H9 (cell line): ENCODE data around the gene UQCR11. TPM values are rescaled to one million over a fixed set of nuclear protein-coding genes. Genes with fewer than 3 reads are reported as not detected.

Source experiments
- DNase-seq: peaks from one replicate; pipeline ENCODE4 v3.0.0-alpha.2; 2017
- H2AFZ ChIP-seq: one replicate; pipeline ENCODE4 v1.6.1; 2013; ENCODE audit warnings: mild to moderate bottlenecking, low read length, control low read depth, moderate library complexity
- H2AK5ac ChIP-seq: 2 replicates; pipeline ENCODE4 v1.6.1; 2013; ENCODE audit warnings: low read length, control low read depth, mixed read lengths; ENCODE audit not compliant: insufficient read length
- H2BK120ac ChIP-seq: one replicate; pipeline ENCODE4 v1.6.1; 2013; ENCODE audit warnings: low read depth, mild to moderate bottlenecking, low read length, control low read depth, inconsistent platforms; ENCODE audit not compliant: poor library complexity, severe bottlenecking
- H2BK12ac ChIP-seq: 2 replicates; pipeline ENCODE4 v1.6.1; 2013; ENCODE audit warnings: low read length, control low read depth, mixed read lengths, low read depth; ENCODE audit not compliant: insufficient read length
- H2BK15ac ChIP-seq: 2 replicates; pipeline ENCODE4 v1.6.1; 2013; ENCODE audit warnings: low read depth, low read length, control low read depth
- H2BK20ac ChIP-seq: one replicate; pipeline ENCODE4 v1.6.1; 2013; ENCODE audit warnings: low read depth, mild to moderate bottlenecking, low read length, control low read depth, inconsistent platforms; ENCODE audit not compliant: poor library complexity, severe bottlenecking
- H2BK5ac ChIP-seq: 2 replicates; pipeline ENCODE4 v1.6.1; 2013; ENCODE audit warnings: low read length, control low read depth, mixed read lengths; ENCODE audit not compliant: insufficient read length
- H3K14ac ChIP-seq: 2 replicates; pipeline ENCODE4 v1.6.1; 2013; ENCODE audit warnings: low read length, control low read depth; ENCODE audit not compliant: insufficient read depth
- H3K18ac ChIP-seq: 2 replicates; pipeline ENCODE4 v1.6.1; 2013; ENCODE audit warnings: low read depth, mild to moderate bottlenecking, mixed read lengths, low read length, control low read depth; ENCODE audit not compliant: insufficient read length
- H3K23ac ChIP-seq: 2 replicates; pipeline ENCODE4 v1.6.1; 2013; ENCODE audit warnings: low read length, control low read depth, mixed read lengths, low read depth; ENCODE audit not compliant: insufficient read length
- H3K23me2 ChIP-seq: 2 replicates; pipeline ENCODE4 v1.6.1; 2013; ENCODE audit warnings: low read depth, mild to moderate bottlenecking, mixed read lengths, low read length, control low read depth; ENCODE audit not compliant: insufficient read length, poor library complexity, severe bottlenecking
- H3K27ac ChIP-seq: 2 replicates; pipeline ENCODE4 v1.5.1; 2013; ENCODE audit warnings: low read length, control low read depth, mixed read lengths, low read depth; ENCODE audit not compliant: insufficient read length
- H3K27me3 ChIP-seq: 2 replicates; pipeline ENCODE4 v1.6.1; 2013; ENCODE audit warnings: low read length, control low read depth, inconsistent platforms; ENCODE audit not compliant: insufficient read depth
- H3K4ac ChIP-seq: 2 replicates; pipeline ENCODE4 v1.6.1; 2013; ENCODE audit warnings: low read depth, mild to moderate bottlenecking, control low read depth, inconsistent platforms, low read length, moderate library complexity
- H3K4me1 ChIP-seq: 2 replicates; pipeline ENCODE4 v1.6.1; 2013; ENCODE audit warnings: low read length, control low read depth, inconsistent platforms; ENCODE audit not compliant: insufficient read depth
- H3K4me2 ChIP-seq: 2 replicates; pipeline ENCODE4 v1.6.1; 2013; ENCODE audit warnings: low read length, control low read depth, mixed read lengths; ENCODE audit not compliant: insufficient read length, insufficient read depth
- H3K56ac ChIP-seq: 2 replicates; pipeline ENCODE4 v1.6.1; 2013; ENCODE audit warnings: low read depth, mild to moderate bottlenecking, mixed read lengths, low read length, control low read depth; ENCODE audit not compliant: insufficient read length
- H3K79me1 ChIP-seq: 2 replicates; pipeline ENCODE4 v1.6.1; 2013; ENCODE audit warnings: low read depth, mild to moderate bottlenecking, moderate library complexity, low read length, control low read depth, inconsistent platforms; ENCODE audit not compliant: insufficient read depth, poor library complexity, severe bottlenecking
- H3K79me2 ChIP-seq: 2 replicates; pipeline ENCODE4 v1.6.1; 2013; ENCODE audit warnings: low read length, control low read depth, inconsistent platforms; ENCODE audit not compliant: insufficient read depth
- H3K9ac ChIP-seq: 2 replicates; pipeline ENCODE4 v1.6.1; 2013; ENCODE audit warnings: low read length, control low read depth, mixed read lengths; ENCODE audit not compliant: insufficient read length; ENCODE audit errors: extremely low read depth
- H3K9me3 ChIP-seq: one replicate; pipeline ENCODE4 v1.6.1; 2013; ENCODE audit warnings: low read depth, low read length, inconsistent platforms; ENCODE audit not compliant: control insufficient read depth
- H3T11ph ChIP-seq: one replicate; pipeline ENCODE4 v1.6.1; 2013; ENCODE audit warnings: mild to moderate bottlenecking, low read length, control low read depth, inconsistent platforms
- H4K20me1 ChIP-seq: one replicate; pipeline ENCODE4 v1.6.1; 2013; ENCODE audit not compliant: control insufficient read depth, insufficient read length, insufficient read depth
- H4K5ac ChIP-seq: 2 replicates; pipeline ENCODE4 v1.6.1; 2013; ENCODE audit warnings: low read depth, mild to moderate bottlenecking, mixed read lengths, low read length, control low read depth; ENCODE audit not compliant: insufficient read length
- H4K8ac ChIP-seq: replicated peaks from 2 replicates; pipeline ENCODE4 v1.6.1; 2013; ENCODE audit warnings: low read length, control low read depth, mixed read lengths, low read depth; ENCODE audit not compliant: insufficient read length
- H4K91ac ChIP-seq: 2 replicates; pipeline ENCODE4 v1.6.1; 2013; ENCODE audit warnings: low read depth, mild to moderate bottlenecking, moderate library complexity, mixed read lengths, low read length, control low read depth; ENCODE audit not compliant: insufficient read length
- H3K27ac Mint-ChIP-seq, 3 experiments: 2 replicates in 2 of 3; 3 replicates in 1 of 3; pipeline ENCODE4 v1.8.0; 2020 to 2021; ENCODE audit warnings: mixed read lengths in 3 of 3, mild to moderate bottlenecking in 1 of 3, moderate library complexity in 1 of 3
- H3K27me3 Mint-ChIP-seq: 2 replicates; pipeline ENCODE4 v1.8.0; 2021; ENCODE audit warnings: low read depth, mild to moderate bottlenecking, moderate library complexity, mixed read lengths
- H3K36me3 Mint-ChIP-seq, 3 experiments: 2 replicates in 2 of 3; 3 replicates in 1 of 3; pipeline ENCODE4 v1.8.0; 2020 to 2021; ENCODE audit warnings: low read depth in 3 of 3, mixed read lengths in 3 of 3; ENCODE audit not compliant: insufficient read depth in 1 of 3
- H3K4me1 Mint-ChIP-seq, 2 experiments: 2 replicates each; pipeline ENCODE4 v1.8.0; 2020; ENCODE audit warnings: mixed read lengths in 2 of 2
- H3K4me3 Mint-ChIP-seq, 2 experiments: 2 replicates in 1 of 2; 3 replicates in 1 of 2; pipeline ENCODE4 v1.8.0; 2020 to 2021; ENCODE audit warnings: mild to moderate bottlenecking in 2 of 2, mixed read lengths in 2 of 2, moderate library complexity in 1 of 2
- H3K9me3 Mint-ChIP-seq, 2 experiments: 2 replicates in 1 of 2; 3 replicates in 1 of 2; pipeline ENCODE4 v1.8.0; 2020; ENCODE audit warnings: mild to moderate bottlenecking in 2 of 2, mixed read lengths in 2 of 2, moderate library complexity in 1 of 2
- WGBS: extraction: QIAGEN DNeasy Blood & Tissue Kit; methylation state at CpG from one replicate; pipeline ENCODE4 v1.1.7; 2013; ENCODE audit warnings: missing lambda C conversion rate, low lambda C conversion rate, mixed read lengths; ENCODE audit not compliant: insufficient read length; ENCODE audit errors: extremely low coverage; 5-methylcytosine and 5-hydroxymethylcytosine counted together
- total RNA-seq: library from RNA; stranded (reverse); gene quantifications from 2 replicates; pipeline ENCODE4 v1.2.1, GENCODE V29; 2021
- TF ChIP-seq, protein P1 (sequence below): fragments of 200-600 bp; sonication (generic); conservative IDR thresholded peaks from 3 replicates; pipeline ENCODE4 v1.8.0; 2021; ENCODE audit warnings: antibody characterized with exemption, mild to moderate bottlenecking

The UQCR11 gene
- total RNA-seq, 1 experiment from 2014 or later, result 174 TPM

- Histone ChIP-seq H4K5ac (no peak overlapping the region), H2AK5ac (no peak overlapping the region), H3K27me3 (no peaks in the 10 kb centered on the region), H3K4me2 (no peak overlapping the region), H3T11ph (no peak overlapping the region), H3K79me1 (peaks cover 3% of the 10 kb centered on the region), H4K20me1 (no peaks in the 10 kb centered on the region), H3K23me2 (peaks cover 9% of the 10 kb centered on the region), H3K9me3 (no peaks in the 10 kb centered on the region), H3K56ac (no peak overlapping the region), H4K8ac (no peak overlapping the region), H3K4ac (no peak overlapping the region), H3K79me2 (peaks cover 9% of the 10 kb centered on the region; the same call in 1 of the 2 replicates), H2AFZ (no peak overlapping the region), H3K9ac (no peak overlapping the region), H3K18ac (no peak overlapping the region), H4K91ac (no peak overlapping the region), H2BK15ac (no peak overlapping the region), H3K23ac (no peak overlapping the region), H3K14ac (no peak overlapping the region), H2BK20ac (no peak overlapping the region), H3K4me1 (no peaks in the 10 kb centered on the region), H2BK5ac (no peak overlapping the region), H2BK12ac (no peak overlapping the region), H2BK120ac (no peak overlapping the region), H3K27ac (no peak overlapping the region)
- DNase-seq, result no peak
- Mint-ChIP-seq H3K9me3 (peaks cover 0 to 2% of the 10 kb centered on the region in 2 experiments; a peak in 2 of 5 replicates), H3K4me1 (peaks cover 13 to 31% of the 10 kb centered on the region in 2 experiments), H3K27me3 (peaks cover 18% of the 10 kb centered on the region), H3K36me3 (peaks cover 8 to 17% (median 9%) of the 10 kb centered on the region in 3 experiments), H3K27ac (no peak overlapping the region), H3K4me3 (peak overlapping the region; percentile 48 to 74; a peak in 4 of 5 replicates)
- TF ChIP-seq, protein P1, sequence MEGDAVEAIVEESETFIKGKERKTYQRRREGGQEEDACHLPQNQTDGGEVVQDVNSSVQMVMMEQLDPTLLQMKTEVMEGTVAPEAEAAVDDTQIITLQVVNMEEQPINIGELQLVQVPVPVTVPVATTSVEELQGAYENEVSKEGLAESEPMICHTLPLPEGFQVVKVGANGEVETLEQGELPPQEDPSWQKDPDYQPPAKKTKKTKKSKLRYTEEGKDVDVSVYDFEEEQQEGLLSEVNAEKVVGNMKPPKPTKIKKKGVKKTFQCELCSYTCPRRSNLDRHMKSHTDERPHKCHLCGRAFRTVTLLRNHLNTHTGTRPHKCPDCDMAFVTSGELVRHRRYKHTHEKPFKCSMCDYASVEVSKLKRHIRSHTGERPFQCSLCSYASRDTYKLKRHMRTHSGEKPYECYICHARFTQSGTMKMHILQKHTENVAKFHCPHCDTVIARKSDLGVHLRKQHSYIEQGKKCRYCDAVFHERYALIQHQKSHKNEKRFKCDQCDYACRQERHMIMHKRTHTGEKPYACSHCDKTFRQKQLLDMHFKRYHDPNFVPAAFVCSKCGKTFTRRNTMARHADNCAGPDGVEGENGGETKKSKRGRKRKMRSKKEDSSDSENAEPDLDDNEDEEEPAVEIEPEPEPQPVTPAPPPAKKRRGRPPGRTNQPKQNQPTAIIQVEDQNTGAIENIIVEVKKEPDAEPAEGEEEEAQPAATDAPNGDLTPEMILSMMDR, result no peak
- WGBS, result no CpG with 5 or more reads among the region's 18 CpGs
Measured at GRCh38 chr19:1654178-1654792, 49.0 kb upstream of the UQCR11 start.
